HG03378 (cell line): Measurements from ENCODE around the gene PRPF4.
"Not testable (repeated sequence)": the region's sequence is repeated elsewhere in the genome, so short reads cannot be mapped to it uniquely, and the experiment has no call there.

Experiments
- ATAC-seq: cut with Tn5 transposase; IDR thresholded peaks from one replicate; pipeline ENCODE4 v1.9.1; 2021; ENCODE audit warnings: mild to moderate bottlenecking, moderate library complexity; ENCODE audit not compliant: unreplicated experiment

The PRPF4 gene

GRCh38 chr9:113267911-113268566 is 7.4 kb upstream of the PRPF4 start:
- ATAC-seq: no peak

GRCh38 chr9:113269355-113269754 is 6.1 kb upstream of the PRPF4 start:
- no peak for ATAC-seq

- ATAC-seq: no peak
Observed at GRCh38 chr9:113269871-113270270, 5.6 kb upstream of the PRPF4 start.

- peak; percentile 1 for ATAC-seq
Observed at GRCh38 chr9:113274474-113275156, 843 bp upstream of the PRPF4 start.

GRCh38 chr9:113278840-113279239 is 3.4 kb downstream of the PRPF4 start:
- ATAC-seq: no peak

GRCh38 chr9:113281356-113281755 is 5.9 kb downstream of the PRPF4 start:
- ATAC-seq: no peak

GRCh38 chr9:113289091-113289490 is 13.6 kb downstream of the PRPF4 start:
- ATAC-seq: no peak

GRCh38 chr9:113290052-113290607 is 14.7 kb downstream of the PRPF4 start:
- no peak for ATAC-seq

- ATAC-seq: no peak
Observed at GRCh38 chr9:113293285-113293878, 17.9 kb downstream of the PRPF4 start.

GRCh38 chr9:113296247-113296646 is 20.8 kb downstream of the PRPF4 start:
- ATAC-seq: not testable (repeated sequence)

GRCh38 chr9:113296796-113297558 is 21.5 kb downstream of the PRPF4 start:
- no peak for ATAC-seq

GRCh38 chr9:113298311-113298710 is 22.9 kb downstream of the PRPF4 start:
- no peak for ATAC-seq

- ATAC-seq: no peak
Observed at GRCh38 chr9:113298924-113299770, 23.7 kb downstream of the PRPF4 start.

GRCh38 chr9:113299800-113300292 is 24.4 kb downstream of the PRPF4 start:
- ATAC-seq: no peak

GRCh38 chr9:113301548-113301947 is 26.1 kb downstream of the PRPF4 start:
- no peak for ATAC-seq

GRCh38 chr9:113302792-113303418 is 27.4 kb downstream of the PRPF4 start, which contains the start of gene RNF183:
Gene RNF183, minus strand, starts transcription at chr9:113303376. Its CDS starts 5,192 bp downstream, at chr9:113298184.
- ATAC-seq: no peak

- ATAC-seq: no peak
Observed at GRCh38 chr9:113306566-113306965, 31.1 kb downstream of the PRPF4 start.

GRCh38 chr9:113307396-113307975 is 32.0 kb downstream of the PRPF4 start:
- no peak for ATAC-seq

- ATAC-seq: no peak
Observed at GRCh38 chr9:113309204-113309813, 33.9 kb downstream of the PRPF4 start.
